ENCODE data around the gene IGSF3.

GRCh38 chr1:116710420-116711262, 43.1 kb upstream of the IGSF3 start:
- TF ChIP-seq CTCF (conservative IDR thresholded peaks at IDR 0.05 in 1 of 2, IDR thresholded peaks at IDR 0.05 in 1 of 2; ENCODE audit: extremely low read depth in 1 of 2, insufficient read depth in 1 of 2, low read depth in 1 of 2, low read length in 2 of 2) (no peak), EZH2 (IDR thresholded peaks at IDR 0.05; ENCODE audit: borderline replicate concordance, low read length) (no peak)
